ENCODE measurements around the gene SSX4B.
"Not testable (repeated sequence)": the region's sequence is repeated elsewhere in the genome, so short reads cannot be mapped to it uniquely, and the experiment has no call there.

DNA sequence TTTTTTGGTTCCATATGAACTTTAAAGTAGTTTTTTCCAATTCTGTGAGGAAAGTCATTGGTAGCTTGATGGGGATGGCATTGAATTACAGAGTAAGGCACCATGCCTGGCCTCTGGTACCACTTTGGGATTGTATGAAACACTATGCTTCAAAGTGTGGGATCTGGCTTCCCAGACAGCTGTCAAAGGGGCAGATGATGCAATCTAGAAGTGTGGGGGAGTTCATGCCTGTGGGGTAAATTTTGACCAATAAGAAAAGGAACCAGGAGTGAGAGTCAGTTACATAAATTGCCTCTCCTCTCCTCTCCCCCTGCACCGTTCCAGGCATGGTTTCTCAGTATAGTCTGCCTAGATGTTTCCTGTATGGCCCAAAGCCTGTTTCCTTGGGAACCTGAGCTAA, 13.9 kb downstream of the SSX4B start:
- TF ChIP-seq, protein P1, sequence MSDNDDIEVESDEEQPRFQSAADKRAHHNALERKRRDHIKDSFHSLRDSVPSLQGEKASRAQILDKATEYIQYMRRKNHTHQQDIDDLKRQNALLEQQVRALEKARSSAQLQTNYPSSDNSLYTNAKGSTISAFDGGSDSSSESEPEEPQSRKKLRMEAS (IDR thresholded peaks at IDR 0.05), result not testable (repeated sequence)
- TF ChIP-seq, protein P2, sequence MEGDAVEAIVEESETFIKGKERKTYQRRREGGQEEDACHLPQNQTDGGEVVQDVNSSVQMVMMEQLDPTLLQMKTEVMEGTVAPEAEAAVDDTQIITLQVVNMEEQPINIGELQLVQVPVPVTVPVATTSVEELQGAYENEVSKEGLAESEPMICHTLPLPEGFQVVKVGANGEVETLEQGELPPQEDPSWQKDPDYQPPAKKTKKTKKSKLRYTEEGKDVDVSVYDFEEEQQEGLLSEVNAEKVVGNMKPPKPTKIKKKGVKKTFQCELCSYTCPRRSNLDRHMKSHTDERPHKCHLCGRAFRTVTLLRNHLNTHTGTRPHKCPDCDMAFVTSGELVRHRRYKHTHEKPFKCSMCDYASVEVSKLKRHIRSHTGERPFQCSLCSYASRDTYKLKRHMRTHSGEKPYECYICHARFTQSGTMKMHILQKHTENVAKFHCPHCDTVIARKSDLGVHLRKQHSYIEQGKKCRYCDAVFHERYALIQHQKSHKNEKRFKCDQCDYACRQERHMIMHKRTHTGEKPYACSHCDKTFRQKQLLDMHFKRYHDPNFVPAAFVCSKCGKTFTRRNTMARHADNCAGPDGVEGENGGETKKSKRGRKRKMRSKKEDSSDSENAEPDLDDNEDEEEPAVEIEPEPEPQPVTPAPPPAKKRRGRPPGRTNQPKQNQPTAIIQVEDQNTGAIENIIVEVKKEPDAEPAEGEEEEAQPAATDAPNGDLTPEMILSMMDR (IDR thresholded peaks at IDR 0.05), result not testable (repeated sequence)
- not testable (repeated sequence) for TF ChIP-seq SMC3 (IDR thresholded peaks at IDR 0.05); SREBF2 (IDR thresholded peaks at IDR 0.05); POLR2A (IDR thresholded peaks at IDR 0.05; ENCODE audit: low read length)
- TF ChIP-seq, protein P3, sequence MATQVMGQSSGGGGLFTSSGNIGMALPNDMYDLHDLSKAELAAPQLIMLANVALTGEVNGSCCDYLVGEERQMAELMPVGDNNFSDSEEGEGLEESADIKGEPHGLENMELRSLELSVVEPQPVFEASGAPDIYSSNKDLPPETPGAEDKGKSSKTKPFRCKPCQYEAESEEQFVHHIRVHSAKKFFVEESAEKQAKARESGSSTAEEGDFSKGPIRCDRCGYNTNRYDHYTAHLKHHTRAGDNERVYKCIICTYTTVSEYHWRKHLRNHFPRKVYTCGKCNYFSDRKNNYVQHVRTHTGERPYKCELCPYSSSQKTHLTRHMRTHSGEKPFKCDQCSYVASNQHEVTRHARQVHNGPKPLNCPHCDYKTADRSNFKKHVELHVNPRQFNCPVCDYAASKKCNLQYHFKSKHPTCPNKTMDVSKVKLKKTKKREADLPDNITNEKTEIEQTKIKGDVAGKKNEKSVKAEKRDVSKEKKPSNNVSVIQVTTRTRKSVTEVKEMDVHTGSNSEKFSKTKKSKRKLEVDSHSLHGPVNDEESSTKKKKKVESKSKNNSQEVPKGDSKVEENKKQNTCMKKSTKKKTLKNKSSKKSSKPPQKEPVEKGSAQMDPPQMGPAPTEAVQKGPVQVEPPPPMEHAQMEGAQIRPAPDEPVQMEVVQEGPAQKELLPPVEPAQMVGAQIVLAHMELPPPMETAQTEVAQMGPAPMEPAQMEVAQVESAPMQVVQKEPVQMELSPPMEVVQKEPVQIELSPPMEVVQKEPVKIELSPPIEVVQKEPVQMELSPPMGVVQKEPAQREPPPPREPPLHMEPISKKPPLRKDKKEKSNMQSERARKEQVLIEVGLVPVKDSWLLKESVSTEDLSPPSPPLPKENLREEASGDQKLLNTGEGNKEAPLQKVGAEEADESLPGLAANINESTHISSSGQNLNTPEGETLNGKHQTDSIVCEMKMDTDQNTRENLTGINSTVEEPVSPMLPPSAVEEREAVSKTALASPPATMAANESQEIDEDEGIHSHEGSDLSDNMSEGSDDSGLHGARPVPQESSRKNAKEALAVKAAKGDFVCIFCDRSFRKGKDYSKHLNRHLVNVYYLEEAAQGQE (IDR thresholded peaks at IDR 0.05), result not testable (repeated sequence)

All from A549 (cell line).